ENCODE results near the gene TTC21B.
"Not testable (repeated sequence)": the region's sequence is repeated elsewhere in the genome, so short reads cannot be mapped to it uniquely, and the experiment has no call there.

Gene TTC21B

DNA sequence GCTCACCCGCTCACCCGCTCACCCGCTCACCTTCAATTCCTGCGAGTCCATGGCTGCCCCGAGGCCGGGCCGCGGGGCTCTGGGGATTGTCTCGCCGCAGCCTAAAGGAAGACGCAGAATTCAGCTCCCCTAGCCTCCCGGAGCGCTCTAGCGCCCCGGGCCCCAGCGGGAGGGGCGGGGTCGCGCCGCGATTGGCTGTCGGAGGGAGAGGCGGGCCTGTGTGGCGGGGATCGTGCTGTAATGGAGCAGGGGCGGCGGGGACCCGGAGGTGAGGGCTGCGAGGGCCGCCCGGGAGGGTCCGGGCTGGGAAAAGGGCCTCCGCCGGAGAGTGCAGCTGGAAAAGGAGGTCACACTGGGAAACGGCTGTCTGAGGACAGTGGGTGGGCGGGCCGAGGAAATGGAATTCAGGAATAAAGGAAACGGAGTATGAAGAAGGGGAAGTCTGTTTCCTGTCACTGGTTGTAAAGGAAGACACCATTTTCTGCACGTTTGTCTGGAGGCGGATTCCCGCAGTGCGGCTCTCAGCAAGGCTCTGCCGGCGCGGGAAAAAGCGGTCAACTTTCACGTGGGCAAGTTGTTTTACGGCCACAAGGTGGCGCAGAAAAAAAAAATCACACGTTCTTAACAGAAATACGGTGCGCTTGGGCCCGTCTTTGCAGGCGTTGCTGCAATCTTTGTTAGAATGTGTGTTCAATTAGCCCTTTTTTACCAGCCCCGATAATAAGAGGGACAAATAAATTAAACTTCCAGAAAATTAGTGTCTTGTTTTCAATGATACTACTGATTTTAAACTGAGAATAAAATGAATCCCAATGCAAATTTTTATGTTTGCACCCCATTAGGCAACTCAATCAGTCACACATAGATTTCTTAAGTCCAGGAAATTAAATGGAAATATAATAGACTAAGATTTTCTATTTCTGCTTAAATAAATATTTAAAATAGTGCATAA, at the start of gene TTC21B:
Gene TTC21B (minus strand): TSS at position 122 of the 952 bp plus-strand sequence. CDS start 71 bp downstream, at position 51.
- peak; percentile 56 for FAIRE-seq

DNA sequence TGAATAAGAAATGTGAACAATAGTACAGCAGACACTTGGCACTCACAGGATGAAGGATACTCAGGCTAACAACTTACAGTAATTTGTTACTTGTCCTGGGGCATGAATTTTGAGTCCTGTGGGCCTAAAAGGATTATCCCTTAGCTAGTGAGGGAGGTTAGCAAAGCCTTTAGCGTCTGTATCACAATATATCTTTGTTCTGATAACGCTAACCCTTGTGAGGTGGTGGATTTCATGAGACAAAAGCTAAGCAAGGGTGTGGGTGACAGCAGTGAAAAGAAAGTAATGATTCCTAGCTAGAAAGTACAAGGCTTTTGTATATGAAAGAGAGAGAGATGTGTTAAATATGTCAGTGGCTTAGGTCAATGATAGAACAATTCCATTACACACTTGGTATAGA, 46.8 kb upstream of the TTC21B start:
- no peak for FAIRE-seq

More for the DNA sequence above, at the start of gene TTC21B:
- peak; percentile 93 for DNase-seq (ENCODE audit: low spot score)

DNA sequence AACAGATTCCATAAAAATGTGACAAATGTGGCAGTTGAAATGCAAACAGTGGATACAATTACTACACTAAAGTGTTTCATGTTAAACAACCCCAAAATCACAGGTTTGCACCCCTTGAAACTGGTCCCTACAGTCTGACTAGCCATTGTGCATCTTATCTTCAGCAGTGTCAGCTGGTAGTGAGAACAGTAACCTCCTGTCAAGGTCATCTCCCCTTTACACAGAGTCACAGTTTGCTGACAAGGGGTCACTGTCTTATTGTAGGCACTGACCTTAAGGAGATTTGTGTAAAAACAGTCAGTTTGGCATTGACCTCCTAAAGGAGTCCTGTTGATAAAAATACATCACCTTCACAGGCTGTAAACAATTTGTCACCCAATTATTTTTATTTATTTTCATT, 37.3 kb upstream of the TTC21B start:
- DNase-seq (ENCODE audit: low spot score), result no peak
- no peak for FAIRE-seq

More for the DNA sequence above, 46.8 kb upstream of the TTC21B start:
- DNase-seq (ENCODE audit: low spot score), result no peak

DNA sequence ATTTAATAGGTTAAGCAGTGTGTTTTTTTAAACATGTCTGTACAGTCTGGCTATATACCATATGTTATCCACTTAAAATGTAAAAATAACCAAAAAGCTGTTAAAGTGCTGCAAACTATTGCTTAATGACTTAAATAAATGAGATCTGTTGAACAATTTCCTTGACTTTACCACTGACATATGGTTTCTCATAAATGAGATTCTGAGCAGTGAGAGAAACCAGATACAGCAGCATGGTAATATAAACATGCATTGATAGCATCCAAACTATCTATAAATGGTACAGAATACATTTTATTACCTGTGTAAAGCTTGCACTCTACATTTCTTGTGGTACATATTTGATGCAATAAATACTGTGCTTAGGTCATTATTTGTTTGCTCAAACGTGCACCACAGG, 36.3 kb upstream of the TTC21B start:
- FAIRE-seq, result no peak

DNA sequence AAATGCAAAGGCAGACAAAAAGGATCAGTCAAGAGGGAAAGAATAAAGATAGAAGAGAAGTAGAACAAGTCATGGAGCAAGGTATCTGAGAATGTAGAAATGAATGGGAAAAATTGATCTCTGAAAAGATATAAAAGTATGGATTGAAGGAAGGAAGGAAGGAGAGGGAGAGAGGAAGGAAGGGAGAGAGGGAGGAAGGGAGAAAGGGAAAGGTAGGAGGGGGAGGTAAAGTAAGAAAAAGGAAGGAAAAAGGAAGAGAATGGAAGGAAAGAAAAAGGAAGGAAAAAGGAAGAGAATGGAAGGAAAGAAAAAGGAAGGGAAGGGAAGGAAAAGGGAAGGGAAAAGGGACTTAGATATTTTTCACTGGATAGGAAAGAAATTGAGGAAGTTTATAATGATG, 31.5 kb upstream of the TTC21B start:
- no peak for FAIRE-seq
- DNase-seq (ENCODE audit: low spot score), result no peak

More for the DNA sequence above, 36.3 kb upstream of the TTC21B start:
- no peak for DNase-seq (ENCODE audit: low spot score)

DNA sequence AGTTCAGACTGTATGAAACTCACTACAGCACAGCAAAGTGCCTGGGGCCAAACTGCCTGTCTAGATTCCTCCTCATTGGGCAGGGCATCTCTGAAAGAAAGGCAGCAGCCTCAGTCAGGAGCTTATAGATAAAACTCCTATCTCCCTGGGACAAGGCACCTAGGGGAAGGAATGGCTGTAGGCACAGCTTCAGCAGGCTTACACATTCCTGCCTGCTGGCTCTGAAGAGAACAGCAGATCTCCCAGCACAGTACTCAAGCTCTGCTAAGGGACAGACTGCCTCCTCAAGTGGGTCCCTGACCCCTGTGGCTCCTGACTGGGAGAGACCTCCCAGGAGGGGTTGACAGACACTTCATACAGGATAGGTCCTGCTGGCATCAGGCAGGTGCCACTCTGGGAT, 18.6 kb upstream of the TTC21B start:
- DNase-seq (ENCODE audit: low spot score); FAIRE-seq: not testable (repeated sequence)

DNA sequence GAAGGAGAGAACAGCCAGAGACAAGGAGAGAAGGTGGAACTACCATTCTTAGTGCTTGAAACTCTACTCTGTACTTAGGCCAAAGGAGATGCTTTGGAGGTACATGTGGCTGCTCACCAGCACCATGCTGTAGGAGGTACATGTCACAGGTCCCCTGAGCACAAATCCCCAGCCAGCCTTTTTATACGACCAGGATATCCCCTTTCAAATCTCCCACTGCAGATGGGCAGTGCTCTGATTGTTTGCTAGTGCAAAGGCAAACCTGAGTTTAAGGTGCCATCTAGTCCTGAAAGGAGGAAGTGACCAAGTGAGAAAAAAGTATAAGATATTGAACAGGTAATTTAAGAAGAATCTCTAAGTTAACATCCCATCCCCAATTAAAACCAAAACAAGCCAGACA, 17.1 kb upstream of the TTC21B start:
- DNase-seq (ENCODE audit: low spot score), result no peak
- no peak for FAIRE-seq

DNA sequence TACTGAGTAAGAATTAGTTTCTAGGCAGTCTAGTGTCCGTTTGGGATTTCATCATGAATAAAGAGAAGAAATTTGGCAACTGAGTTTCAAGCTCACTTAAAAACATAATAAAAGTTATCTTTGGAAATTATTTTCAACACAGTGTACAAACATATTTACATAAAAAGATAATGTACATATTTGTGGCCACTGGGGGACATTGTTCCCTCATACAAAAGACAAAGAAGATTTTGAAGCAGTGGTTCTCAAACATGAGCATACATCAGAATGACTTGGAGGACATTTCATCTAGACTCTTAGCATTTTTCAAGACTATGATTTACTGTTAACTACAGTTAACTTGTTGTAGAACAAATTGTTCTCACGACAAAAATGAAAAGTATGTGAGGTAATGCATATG, 15.7 kb upstream of the TTC21B start:
- no peak for FAIRE-seq
- DNase-seq (ENCODE audit: low spot score), result no peak

DNA sequence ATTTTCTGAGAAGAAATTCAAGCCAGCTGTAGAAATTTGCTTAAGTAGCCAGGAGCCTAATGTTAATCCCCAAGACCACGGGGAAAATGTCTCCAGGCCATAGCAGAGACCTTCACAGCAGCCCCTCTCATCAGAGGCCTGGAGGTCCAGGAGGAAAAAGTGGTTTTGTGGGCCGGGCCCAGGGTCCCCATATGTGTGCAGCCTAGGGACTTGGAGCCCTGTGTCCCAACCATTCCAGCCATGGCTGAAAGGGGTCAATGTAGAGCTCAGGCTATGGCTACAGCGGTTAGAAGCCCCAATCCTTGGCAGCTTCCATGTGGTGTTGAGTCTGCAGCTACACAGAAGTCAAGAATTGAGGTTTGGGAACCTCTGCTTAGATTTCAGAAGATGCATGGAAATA, 14.2 kb upstream of the TTC21B start:
- no peak for FAIRE-seq
- DNase-seq (ENCODE audit: low spot score), result no peak

DNA sequence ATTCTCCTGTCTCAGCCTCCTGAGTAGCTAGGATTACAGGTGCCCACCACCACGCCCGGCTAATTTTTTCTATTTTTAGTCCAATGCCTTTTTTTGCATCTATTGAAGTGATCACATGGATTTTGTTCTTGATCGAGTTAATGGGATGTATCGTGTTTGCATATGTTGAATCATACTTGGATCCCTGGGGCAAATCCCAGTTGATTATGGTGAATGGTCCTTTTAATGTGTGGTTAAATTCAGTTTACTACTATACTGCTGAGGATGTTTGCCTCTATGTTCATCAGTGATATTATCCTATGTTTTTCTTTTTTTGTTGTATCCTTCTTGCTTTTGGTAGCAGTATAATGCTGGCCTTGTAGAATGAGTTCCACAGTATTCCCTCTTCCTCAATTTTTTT, 8.2 kb upstream of the TTC21B start:
- DNase-seq (ENCODE audit: low spot score) (no peak), FAIRE-seq (no peak)

DNA sequence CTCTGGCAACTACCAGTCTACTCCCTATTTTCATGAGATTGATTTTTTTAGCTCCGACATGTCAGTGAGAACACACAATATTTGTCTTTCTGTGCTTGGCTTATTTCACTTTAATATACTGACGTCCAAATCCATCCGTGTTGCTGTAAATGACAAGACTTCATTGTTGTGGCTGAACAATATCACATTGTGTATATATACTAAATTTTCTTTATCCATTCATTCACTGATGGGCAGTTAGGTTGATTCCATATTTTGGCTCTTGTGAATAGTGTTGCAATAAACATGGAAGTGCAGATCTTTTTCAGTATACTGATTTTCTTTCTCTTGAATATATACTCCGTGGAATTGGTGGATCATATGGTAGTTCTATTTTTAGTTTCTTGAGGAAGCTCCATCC, 5.8 kb upstream of the TTC21B start:
- no peak for FAIRE-seq
- DNase-seq (ENCODE audit: low spot score), result no peak

DNA sequence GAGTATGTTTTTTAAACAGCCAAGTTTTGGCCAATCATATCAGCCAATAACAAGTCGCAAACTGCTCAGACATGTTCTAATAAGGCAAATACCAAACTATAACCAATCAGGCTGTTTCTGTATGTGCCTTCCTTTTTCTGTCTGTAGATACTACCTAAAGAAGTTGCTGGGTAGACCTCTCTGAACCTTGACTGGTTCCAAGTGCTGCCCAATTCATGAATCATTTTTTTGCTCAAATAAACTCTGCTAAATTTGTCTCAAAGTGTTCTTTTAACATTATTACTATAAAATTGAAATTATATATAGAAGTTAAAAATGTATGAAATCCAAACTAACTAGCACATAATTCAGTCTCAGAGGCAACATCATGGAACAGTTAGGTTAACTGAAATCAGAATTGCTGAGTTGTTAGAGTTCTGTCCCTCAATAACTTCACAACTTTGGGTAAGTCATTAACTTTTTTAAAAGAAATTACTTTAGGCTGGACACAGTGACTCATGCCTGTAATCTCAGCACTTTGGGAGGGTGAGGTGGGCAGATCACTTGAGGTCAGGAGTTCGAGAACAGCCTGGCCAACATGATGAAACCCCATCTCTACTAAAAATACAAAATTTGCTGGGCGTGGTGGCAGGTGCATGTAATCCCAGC, 4.9 kb upstream of the TTC21B start:
- no peak for FAIRE-seq
- no peak for DNase-seq (ENCODE audit: low spot score)

DNA sequence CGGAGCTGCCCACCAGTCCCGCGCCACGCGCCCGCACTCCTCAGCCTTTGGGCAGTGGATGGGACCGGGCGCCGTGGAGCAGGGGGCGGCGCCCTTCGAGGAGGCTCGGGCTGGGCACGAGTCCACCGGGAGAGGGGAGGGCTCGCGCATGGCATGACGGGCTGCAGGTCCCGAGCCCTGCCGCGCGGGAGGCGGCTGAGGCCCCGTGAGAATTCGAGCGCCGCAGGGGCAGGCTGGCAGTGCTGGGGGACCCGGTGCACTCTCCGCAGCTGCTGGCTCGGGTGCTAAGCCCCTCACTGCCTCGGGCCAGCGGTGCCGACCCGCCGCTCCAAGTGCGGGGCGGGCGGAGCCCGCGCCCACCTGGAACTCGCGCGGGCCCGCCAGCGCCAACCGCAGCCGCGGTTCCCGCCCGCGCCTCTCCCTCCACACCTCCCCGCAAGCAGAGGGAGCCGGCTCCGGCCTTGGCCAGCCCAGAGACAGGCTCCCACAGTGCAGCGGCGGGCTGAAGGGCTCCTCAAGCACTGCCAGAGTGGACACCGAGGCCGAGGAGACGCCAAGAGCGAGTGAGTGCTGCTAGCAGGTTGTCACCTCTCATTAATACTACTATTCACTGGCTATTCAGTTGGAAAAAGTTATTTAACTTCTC, 3.6 kb upstream of the TTC21B start:
- FAIRE-seq, result no peak
- DNase-seq (ENCODE audit: low spot score), result no peak

DNA sequence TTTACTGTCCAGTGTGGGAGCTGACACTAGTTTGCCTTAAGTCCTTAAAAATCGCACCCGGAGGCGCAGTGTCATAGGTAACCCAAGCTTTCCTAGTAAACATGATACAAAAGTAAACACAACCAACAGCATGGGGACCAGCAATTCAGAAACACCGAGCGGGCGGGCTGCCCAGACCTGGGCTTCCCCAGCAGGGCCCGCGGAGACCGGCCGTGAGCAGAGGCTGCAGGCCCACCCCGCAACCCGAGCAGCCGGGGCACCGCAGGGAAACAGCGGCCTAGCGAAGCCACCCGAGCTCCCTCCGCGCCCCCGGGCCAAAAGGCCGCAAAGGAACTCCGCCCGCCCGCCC, 296 bp downstream of the TTC21B start:
- FAIRE-seq (no peak), DNase-seq (ENCODE audit: low spot score) (no peak)

DNA sequence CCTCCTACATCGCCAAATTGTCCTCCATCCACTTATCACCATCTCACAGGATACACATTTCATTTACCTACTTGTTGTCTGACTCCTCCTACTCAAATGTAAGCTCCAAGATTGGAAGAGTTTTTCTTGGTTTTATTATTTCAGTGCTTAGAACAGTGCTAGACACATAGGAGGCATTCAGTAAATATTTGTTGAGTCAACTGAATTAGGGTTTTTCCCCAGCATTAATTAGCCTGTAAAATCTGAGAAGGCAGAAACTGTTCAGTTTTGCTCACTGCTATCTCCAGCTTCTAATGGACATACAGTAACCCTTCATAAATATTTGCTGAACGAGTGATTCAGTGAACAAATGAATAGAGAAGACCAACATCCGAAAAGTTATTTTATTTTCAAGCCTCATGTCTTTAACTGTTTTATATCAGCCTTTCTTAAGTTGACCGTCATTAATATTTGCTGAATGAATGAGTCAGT, 800 bp downstream of the TTC21B start:
- FAIRE-seq (no peak), DNase-seq (ENCODE audit: low spot score) (no peak)

DNA sequence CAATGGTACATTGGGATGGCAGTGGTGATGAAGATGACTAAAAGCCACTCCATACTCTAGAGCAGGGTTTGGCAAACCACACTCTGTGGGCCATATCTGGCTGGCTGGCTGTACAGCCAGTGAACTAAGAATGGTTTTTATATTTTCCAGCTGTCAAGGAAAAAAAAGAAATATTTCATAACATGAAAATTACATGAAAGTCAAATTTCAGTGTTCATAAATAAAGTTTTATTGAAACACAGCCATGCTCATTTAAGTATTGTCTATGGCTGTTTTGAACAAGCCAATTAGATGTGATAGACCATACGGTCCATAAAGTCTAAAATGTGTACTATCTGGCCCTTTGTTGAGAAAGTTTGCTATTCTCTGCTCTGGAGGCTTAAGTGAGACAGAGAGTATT, 1.5 kb downstream of the TTC21B start:
- FAIRE-seq (no peak), DNase-seq (ENCODE audit: low spot score) (no peak)

DNA sequence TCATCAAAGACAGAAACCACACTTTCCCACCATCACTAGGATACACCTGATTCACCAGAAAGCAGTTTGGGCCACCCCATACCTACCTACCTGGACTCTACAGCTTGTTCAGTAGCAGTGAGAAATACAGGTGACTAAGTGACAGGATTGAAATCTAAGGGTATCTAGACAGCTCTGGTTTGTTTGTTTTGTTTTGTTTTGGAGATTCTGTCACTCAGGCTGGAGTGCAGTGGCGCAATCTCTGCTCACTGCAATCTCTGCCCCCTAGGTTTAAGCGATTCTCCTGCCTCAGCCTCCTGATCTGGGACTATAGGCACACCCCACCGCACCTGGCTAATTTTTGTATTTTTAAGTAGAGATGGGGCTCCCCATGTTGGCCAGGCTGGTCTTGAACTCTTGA, 3.1 kb downstream of the TTC21B start:
- DNase-seq (ENCODE audit: low spot score) (no peak), FAIRE-seq (no peak)

DNA sequence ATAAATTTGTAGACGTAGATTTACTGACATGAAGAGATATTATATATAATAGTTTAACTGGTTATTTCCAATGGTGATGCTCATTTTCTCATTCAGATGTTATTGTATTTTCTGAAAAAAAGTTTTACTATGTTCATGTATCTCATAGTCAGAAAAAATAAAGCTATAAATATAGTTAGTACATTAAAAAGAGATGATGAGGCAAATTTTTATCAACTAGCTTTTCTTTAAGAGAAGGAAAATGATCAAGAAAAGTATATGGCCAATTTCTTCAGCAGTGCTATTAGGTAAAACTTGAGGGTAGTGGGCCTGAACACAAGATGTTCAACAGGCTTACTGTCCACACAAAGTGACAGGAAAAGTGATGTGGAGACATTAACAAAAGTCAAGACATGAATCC, 11.7 kb downstream of the TTC21B start:
- FAIRE-seq, result no peak
- DNase-seq (ENCODE audit: low spot score), result no peak

DNA sequence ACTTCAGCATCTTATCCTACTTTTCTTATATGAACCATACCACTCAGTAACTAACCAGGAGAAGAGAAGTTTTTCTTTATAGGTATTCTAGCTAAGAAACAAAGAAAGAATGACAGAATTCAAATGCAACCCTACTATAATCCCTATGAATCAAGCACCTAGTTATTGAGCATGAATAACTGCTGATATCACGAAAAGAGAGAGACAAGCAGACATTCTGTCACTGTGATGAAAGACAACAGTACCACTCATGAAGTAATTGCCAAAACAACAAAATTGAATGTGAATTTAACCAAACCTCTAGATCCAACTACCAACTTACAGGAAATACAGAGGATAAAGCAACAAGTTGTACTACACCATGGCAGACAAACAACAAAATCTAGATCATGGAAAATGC, 15.3 kb downstream of the TTC21B start:
- DNase-seq (ENCODE audit: low spot score) (no peak), FAIRE-seq (no peak)

DNA sequence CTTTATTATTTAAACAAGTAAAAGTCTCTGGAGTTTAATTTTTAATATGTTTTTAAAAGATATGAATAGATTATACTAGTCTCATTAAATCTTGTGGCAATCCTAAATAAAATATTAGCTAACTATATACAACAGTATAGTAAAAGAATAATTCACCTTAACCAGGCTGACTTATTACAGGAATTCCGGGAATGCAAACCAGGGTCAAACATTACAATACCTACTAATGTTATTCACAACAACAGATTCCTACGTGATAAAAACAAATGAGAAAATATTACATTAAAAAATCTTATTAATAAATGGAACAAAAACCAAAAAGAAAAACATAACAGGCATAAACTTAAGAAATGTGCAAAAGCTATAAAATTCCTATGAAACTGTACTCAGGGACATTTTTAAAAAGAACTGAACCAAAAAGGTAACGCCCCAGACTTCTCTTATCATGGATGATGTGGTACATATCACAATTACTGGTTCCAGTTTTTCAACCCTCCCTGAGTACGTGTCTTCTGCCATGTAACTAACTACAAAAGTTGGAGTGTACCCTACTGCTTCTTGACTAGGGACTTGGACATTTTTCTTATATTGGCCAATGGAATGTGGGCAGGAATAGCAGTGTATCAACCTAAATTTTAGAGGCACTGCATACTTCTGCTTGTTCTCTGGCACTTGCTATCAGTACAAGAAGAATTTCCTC, 20.2 kb downstream of the TTC21B start:
- FAIRE-seq (no peak), DNase-seq (ENCODE audit: low spot score) (no peak)

DNA sequence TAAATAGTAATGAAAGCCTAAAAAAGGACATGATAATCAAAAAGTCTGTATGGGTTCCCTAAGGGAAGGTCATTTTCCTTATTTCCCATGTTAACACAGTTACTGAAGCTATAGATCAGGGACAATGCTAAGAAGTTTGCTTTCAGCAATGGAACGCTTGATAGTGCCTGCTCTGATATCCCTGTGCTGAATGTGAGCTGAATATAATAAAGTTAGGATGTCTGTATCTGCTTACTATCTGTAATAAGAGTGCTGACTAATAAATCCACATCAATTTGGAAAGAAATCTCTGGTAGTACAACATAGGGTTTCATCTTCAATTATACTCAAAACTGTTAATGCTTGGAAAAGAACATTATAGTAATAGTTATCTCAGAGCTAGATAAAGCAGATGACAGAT, 25.8 kb downstream of the TTC21B start:
- DNase-seq (ENCODE audit: low spot score) (no peak), FAIRE-seq (no peak)

DNA sequence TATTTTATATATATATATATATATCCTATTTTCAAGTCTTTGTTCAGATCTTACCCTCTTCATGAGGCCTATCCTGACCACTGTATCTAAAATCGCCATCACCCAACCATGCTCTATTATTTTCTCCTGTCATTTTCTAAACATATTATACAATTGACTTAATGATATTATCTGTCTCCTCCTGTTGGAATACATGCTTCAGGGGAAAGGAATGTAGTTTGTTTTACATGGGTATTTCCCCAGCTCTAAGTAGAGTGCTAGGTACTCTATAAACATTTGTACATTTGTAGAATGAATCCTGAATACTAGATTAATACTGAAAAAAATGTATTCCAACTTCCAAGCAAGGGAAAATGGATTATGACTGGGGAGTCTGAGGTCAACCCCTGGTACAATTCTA, 26.2 kb downstream of the TTC21B start:
- FAIRE-seq (no peak), DNase-seq (ENCODE audit: low spot score) (no peak)

Measured in urothelium cell line (cell line).